OCI-LY3 (cell line): Measurements from ENCODE around the gene MAD1L1.

Experiments
- EZH2phosphoT487 ChIP-seq: fragments of 200-600 bp; shearing (Covaris generic); IDR thresholded peaks from 2 replicates; pipeline ENCODE4 v1.6.1; 2018; ENCODE audit warnings: antibody characterized with exemption, mixed run types, low read depth
- TF ChIP-seq, protein P1 (sequence below): fragments of 200-600, 300-600 bp; sonication (generic); IDR thresholded peaks from 2 replicates; pipeline ENCODE4 v1.5.1; 2014; ENCODE audit warnings: antibody characterized with exemption, low read length, low read depth

DNA sequence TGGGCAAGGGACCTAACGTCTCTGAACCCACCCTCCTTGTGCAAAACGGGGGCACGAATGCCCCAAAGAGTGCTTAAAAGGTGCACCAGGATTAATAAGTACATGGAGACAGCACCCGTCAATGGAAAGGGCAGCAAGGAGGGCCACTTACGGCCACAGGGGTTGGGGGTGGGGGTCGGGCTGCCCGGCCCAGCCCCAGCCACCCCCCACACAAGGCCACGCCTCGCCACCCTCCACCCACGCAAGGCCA is 213.4 kb downstream of the MAD1L1 start:
- TF ChIP-seq, protein P1, sequence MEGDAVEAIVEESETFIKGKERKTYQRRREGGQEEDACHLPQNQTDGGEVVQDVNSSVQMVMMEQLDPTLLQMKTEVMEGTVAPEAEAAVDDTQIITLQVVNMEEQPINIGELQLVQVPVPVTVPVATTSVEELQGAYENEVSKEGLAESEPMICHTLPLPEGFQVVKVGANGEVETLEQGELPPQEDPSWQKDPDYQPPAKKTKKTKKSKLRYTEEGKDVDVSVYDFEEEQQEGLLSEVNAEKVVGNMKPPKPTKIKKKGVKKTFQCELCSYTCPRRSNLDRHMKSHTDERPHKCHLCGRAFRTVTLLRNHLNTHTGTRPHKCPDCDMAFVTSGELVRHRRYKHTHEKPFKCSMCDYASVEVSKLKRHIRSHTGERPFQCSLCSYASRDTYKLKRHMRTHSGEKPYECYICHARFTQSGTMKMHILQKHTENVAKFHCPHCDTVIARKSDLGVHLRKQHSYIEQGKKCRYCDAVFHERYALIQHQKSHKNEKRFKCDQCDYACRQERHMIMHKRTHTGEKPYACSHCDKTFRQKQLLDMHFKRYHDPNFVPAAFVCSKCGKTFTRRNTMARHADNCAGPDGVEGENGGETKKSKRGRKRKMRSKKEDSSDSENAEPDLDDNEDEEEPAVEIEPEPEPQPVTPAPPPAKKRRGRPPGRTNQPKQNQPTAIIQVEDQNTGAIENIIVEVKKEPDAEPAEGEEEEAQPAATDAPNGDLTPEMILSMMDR, result no peak
- TF ChIP-seq EZH2phosphoT487, result no peak
